HTR-8/SVneo (cell line): ENCODE data around the gene RAVER1.

Source experiments
- DNase-seq: peaks from one replicate; pipeline ENCODE4 v3.0.0; 2011; ENCODE audit warnings: low spot score, mixed read lengths; ENCODE audit not compliant: insufficient read length
- FAIRE-seq: peaks from 2 replicates; lab custom pipeline; 2011; peaks lifted over from hg19 to GRCh38; lab: Jason Lieb, UNC

RAVER1 gene

GRCh38 chr19:10320602-10321416 lies 12.5 kb downstream of the RAVER1 start:
- DNase-seq (no peak), FAIRE-seq (no peak)

GRCh38 chr19:10318807-10319682 lies 14.3 kb downstream of the RAVER1 start:
- FAIRE-seq: no peak
- no peak for DNase-seq

GRCh38 chr19:10317857-10318462 lies 15.4 kb downstream of the RAVER1 start:
- no peak for DNase-seq
- FAIRE-seq: no peak

GRCh38 chr19:10317045-10317856 lies 16.1 kb downstream of the RAVER1 start:
- DNase-seq (no peak), FAIRE-seq (no peak)

- FAIRE-seq: no peak
- DNase-seq: no peak
Measured at GRCh38 chr19:10316229-10317044, 16.9 kb downstream of the RAVER1 start.

GRCh38 chr19:10315335-10316214 lies 17.8 kb downstream of the RAVER1 start, which contains the start of gene FDX2:
Gene FDX2, minus strand, starts transcription at chr19:10316015. Its CDS starts 19 bp downstream, at chr19:10315996.
- peak; percentile 89 for DNase-seq
- peak; percentile 93 for FAIRE-seq

GRCh38 chr19:10309423-10309822 lies 23.9 kb downstream of the RAVER1 start, which contains the start of gene ZGLP1:
Gene ZGLP1, minus strand, starts transcription at chr19:10309815.
- DNase-seq (no peak), FAIRE-seq (no peak)

GRCh38 chr19:10306327-10306726 lies 27.0 kb downstream of the RAVER1 start:
- DNase-seq (no peak), FAIRE-seq (no peak)

GRCh38 chr19:10305139-10305806 lies 28.1 kb downstream of the RAVER1 start:
- DNase-seq (no peak), FAIRE-seq (no peak)

- FAIRE-seq: no peak
- DNase-seq: no peak
Measured at GRCh38 chr19:10299545-10300458, 33.5 kb downstream of the RAVER1 start.

GRCh38 chr19:10295847-10296591 lies 37.3 kb downstream of the RAVER1 start:
- no peak for DNase-seq

GRCh38 chr19:10295305-10295846 lies 38.0 kb downstream of the RAVER1 start:
- FAIRE-seq (no peak), DNase-seq (no peak)

More at GRCh38 chr19:10295847-10296591, 37.3 kb downstream of the RAVER1 start:
- FAIRE-seq: no peak

- DNase-seq: no peak
- no peak for FAIRE-seq
Measured at GRCh38 chr19:10294368-10294697, 39.0 kb downstream of the RAVER1 start.

GRCh38 chr19:10293637-10294367 lies 39.5 kb downstream of the RAVER1 start:
- FAIRE-seq: no peak

More at GRCh38 chr19:10293637-10294367, 39.5 kb downstream of the RAVER1 start:
- DNase-seq: no peak
